GM12874 (cell line): ENCODE results near the gene DPP6.

Source experiments
- CTCF ChIP-seq: IDR thresholded peaks from 2 replicates; pipeline ENCODE4 v1.5.1; 2011; ENCODE audit warnings: low read depth, mild to moderate bottlenecking, control low read depth, low read length, moderate library complexity; ENCODE audit not compliant: insufficient read depth

Gene DPP6

GRCh38 chr7:154343778-154344412, 291.7 kb downstream of the DPP6 start:
- TF ChIP-seq CTCF = no peak

GRCh38 chr7:154345093-154345492, 292.9 kb downstream of the DPP6 start:
- TF ChIP-seq CTCF = no peak

- no peak for TF ChIP-seq CTCF
These were observed 295.6 kb downstream of the DPP6 start for GRCh38 chr7:154347700-154348266.

GRCh38 chr7:154350892-154351291, 298.7 kb downstream of the DPP6 start:
- TF ChIP-seq CTCF = no peak

GRCh38 chr7:154353355-154353767, 301.2 kb downstream of the DPP6 start:
- no peak for TF ChIP-seq CTCF

DNA sequence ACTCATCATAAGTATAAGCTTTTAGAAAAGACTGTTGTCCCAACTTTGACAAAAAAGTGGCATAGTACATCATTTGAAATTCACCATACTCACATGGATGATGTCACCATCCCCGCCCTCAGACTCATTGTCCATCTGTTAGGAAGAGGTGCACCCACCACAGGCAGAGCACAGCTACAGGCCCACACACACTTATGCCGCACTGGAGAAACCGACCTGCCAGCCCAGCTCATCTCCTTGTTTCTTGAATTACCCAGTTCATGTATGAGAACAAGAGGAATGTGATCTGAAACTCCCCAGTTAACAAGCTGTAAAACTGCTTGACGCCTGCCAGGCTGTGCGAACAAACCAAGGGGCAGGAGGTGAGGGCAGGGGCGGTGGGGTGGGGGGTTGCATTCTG, 312.0 kb downstream of the DPP6 start:
- no peak for TF ChIP-seq CTCF

- TF ChIP-seq CTCF = no peak
These were observed 319.2 kb downstream of the DPP6 start for GRCh38 chr7:154371424-154371823.
